GM06990 (cell line): ENCODE measurements around the gene COL8A1.

Experiments
- DNase-seq: peaks from one replicate; pipeline ENCODE4 v3.0.0-alpha.2; 2011; ENCODE audit not compliant: insufficient read length; ENCODE audit errors: extremely low read depth
- H3K27me3 ChIP-seq: replicated peaks from 2 replicates; pipeline ENCODE4 v1.6.0; 2011; ENCODE audit warnings: low read length; ENCODE audit not compliant: control insufficient read depth, insufficient read depth
- H3K36me3 ChIP-seq: 2 replicates; pipeline ENCODE4 v1.5.1; 2011; ENCODE audit warnings: low read length; ENCODE audit not compliant: control insufficient read depth, insufficient read depth
- H3K4me3 ChIP-seq: replicated peaks from 2 replicates; pipeline ENCODE4 v1.5.1; 2011; ENCODE audit warnings: low read depth, mild to moderate bottlenecking, control low read depth, low read length
- CTCF ChIP-seq: IDR thresholded peaks from 2 replicates; pipeline ENCODE4 v1.5.1; 2011; ENCODE audit warnings: low read length, control low read depth, mild to moderate bottlenecking, inconsistent platforms; ENCODE audit not compliant: insufficient read depth, poor library complexity, severe bottlenecking

Gene COL8A1

DNA sequence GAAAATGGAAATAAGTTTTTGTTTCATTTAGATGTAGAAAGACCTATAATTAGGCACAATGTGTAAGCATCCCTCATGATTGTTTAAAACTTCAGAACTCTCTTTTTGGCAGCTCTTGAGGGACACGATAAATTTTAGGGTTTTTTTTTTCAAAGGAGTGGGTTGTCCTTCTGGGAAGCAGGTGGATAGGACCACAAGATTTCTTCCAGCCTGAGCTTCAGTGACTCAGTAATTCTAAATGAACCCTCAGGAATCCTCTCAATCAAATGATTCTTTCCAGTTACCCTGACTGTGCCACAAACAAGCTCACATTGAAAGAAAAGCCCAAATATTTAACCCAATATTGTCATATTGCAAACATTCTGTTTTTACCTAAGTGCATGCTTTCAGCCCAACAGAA lies 45.1 kb downstream of the COL8A1 start:
- Histone ChIP-seq H3K36me3 (no peaks in the 10 kb centered on the region), H3K4me3 (no peak overlapping the region), H3K27me3 (no peaks in the 10 kb centered on the region)
- no peak for TF ChIP-seq CTCF
- DNase-seq = no peak

DNA sequence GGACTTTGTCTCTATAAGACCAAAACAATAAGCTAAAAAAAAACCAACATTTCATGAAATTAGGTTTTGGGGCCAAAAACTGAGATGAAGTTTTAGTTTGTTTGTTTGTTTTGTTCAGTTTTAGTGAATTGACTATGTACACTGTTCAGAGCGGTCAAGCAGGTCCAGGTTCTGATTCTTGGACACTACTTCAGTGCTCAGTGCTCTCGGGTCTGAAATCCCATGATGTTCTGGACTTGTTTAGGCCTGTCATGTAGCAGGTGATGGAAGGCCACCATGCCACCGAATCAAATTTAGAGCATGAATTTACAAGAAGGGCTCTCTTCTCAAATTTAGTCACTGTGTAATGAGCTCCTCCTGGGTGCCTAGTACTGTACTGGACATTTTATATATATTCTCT lies 45.5 kb downstream of the COL8A1 start:
- Histone ChIP-seq H3K27me3 (no peaks in the 10 kb centered on the region), H3K36me3 (no peaks in the 10 kb centered on the region), H3K4me3 (no peak overlapping the region)
- no peak for DNase-seq
- TF ChIP-seq CTCF = no peak

GRCh38 chr3:99684644-99685043 lies 46.2 kb downstream of the COL8A1 start:
- Histone ChIP-seq H3K36me3 (no peaks in the 10 kb centered on the region), H3K27me3 (no peaks in the 10 kb centered on the region), H3K4me3 (no peak overlapping the region)
- no peak for TF ChIP-seq CTCF
- no peak for DNase-seq

GRCh38 chr3:99686469-99686868 lies 48.1 kb downstream of the COL8A1 start:
- H3K27me3 ChIP-seq = no peaks in the 10 kb centered on the region
- no peak overlapping the region for H3K4me3 ChIP-seq
- H3K36me3 ChIP-seq = no peaks in the 10 kb centered on the region
- no peak for TF ChIP-seq CTCF
- DNase-seq = no peak

- no peaks in the 10 kb centered on the region for H3K36me3 ChIP-seq
- H3K4me3 ChIP-seq = no peak overlapping the region
- TF ChIP-seq CTCF = peak; percentile 68
- no peak for DNase-seq
- H3K27me3 ChIP-seq = no peaks in the 10 kb centered on the region
Observed at GRCh38 chr3:99686955-99687612, 48.7 kb downstream of the COL8A1 start.

- Histone ChIP-seq H3K4me3 (no peak overlapping the region), H3K27me3 (no peaks in the 10 kb centered on the region), H3K36me3 (no peaks in the 10 kb centered on the region)
- DNase-seq = no peak
- TF ChIP-seq CTCF = no peak
Observed at GRCh38 chr3:99690761-99691369, 52.5 kb downstream of the COL8A1 start.
